HG02938 (cell line): ENCODE data around the gene CCN5.
"Not testable (repeated sequence)": the region's sequence is repeated elsewhere in the genome, so short reads cannot be mapped to it uniquely, and the experiment has no call there.

Source experiments
- ATAC-seq: cut with Tn5 transposase; IDR thresholded peaks from one replicate; pipeline ENCODE4 v1.9.1; 2021; ENCODE audit warnings: mild to moderate bottlenecking, moderate library complexity; ENCODE audit not compliant: unreplicated experiment

The CCN5 gene

GRCh38 chr20:44714701-44715498 lies at the start of gene CCN5:
Gene CCN5, plus strand, starts transcription at chr20:44715369. Its CDS starts 22 bp downstream, at chr20:44715391.
- ATAC-seq = no peak

- ATAC-seq = no peak
Observed at GRCh38 chr20:44666066-44666465, 49.1 kb upstream of the CCN5 start.

- ATAC-seq = not testable (repeated sequence)
Observed at GRCh38 chr20:44670851-44671250, 44.3 kb upstream of the CCN5 start.

GRCh38 chr20:44671541-44671940 lies 43.6 kb upstream of the CCN5 start:
- ATAC-seq = not testable (repeated sequence)

- not testable (repeated sequence) for ATAC-seq
Observed at GRCh38 chr20:44672318-44672902, 42.8 kb upstream of the CCN5 start.

GRCh38 chr20:44678242-44678641 lies 36.9 kb upstream of the CCN5 start:
- no peak for ATAC-seq

- ATAC-seq = no peak
Observed at GRCh38 chr20:44678990-44679611, 36.1 kb upstream of the CCN5 start.

GRCh38 chr20:44681796-44682566 lies 33.2 kb upstream of the CCN5 start:
- ATAC-seq = no peak

GRCh38 chr20:44683263-44684046 lies 31.7 kb upstream of the CCN5 start:
- ATAC-seq = no peak

- ATAC-seq = no peak
Observed at GRCh38 chr20:44684047-44684967, 30.9 kb upstream of the CCN5 start.

- no peak for ATAC-seq
Observed at GRCh38 chr20:44686934-44687333, 28.2 kb upstream of the CCN5 start.

GRCh38 chr20:44688053-44688625 lies 27.0 kb upstream of the CCN5 start:
- no peak for ATAC-seq

- no peak for ATAC-seq
Observed at GRCh38 chr20:44689809-44690208, 25.4 kb upstream of the CCN5 start.

- no peak for ATAC-seq
Observed at GRCh38 chr20:44690781-44691423, 24.3 kb upstream of the CCN5 start.

GRCh38 chr20:44691424-44692423 lies 23.4 kb upstream of the CCN5 start:
- no peak for ATAC-seq

- ATAC-seq = no peak
Observed at GRCh38 chr20:44692932-44693480, 22.2 kb upstream of the CCN5 start.

GRCh38 chr20:44693627-44694026 lies 21.5 kb upstream of the CCN5 start:
- ATAC-seq = no peak
